ENCODE results near the gene TLE5. TPM values are rescaled to one million over a fixed set of nuclear protein-coding genes. Genes with fewer than 3 reads are reported as not detected.

The TLE5 gene
- total and polyA plus RNA-seq, 9 of the 15 experiments (the other 6 are each of a cell fraction or from before 2014, with no cell fraction given), result 2.0 to 347 (median 235) TPM

DNA sequence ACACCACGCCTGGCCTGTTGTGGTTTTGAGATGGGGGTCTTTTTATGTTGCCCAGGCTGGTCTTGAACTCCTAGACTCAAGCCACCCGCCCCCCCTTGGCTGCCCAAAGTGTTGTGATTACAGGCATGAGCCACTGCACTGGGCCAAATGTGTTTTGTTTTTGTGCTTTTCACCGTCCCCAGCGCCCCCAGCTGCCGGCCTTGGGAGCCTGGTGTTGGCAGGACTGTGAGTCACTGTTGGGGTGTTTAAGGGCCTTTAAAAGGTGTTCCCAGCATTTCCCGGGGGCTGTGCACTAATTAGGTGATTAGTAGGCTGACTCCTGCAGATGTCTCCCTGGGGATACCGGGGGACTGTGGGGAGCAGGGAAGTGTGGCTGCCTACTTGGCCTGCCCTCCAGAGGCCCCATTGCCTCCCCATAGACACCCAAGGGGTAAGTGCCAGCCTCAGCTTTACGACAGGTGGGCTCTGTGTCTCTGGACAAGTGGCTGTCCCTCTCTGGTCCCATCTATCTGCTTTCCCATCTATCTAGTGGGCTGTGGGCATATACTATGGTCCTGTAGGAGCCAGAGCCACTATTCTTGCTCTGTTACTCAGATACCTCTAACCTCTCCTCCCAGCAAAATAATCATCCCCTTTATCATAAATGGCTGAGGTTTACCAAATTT is 11.8 kb upstream of the TLE5 start:
- Histone ChIP-seq H3K4me3 (no peak overlapping the region), H3K79me2 (ENCODE audit: control insufficient read depth, insufficient read depth, low read length) (no peaks in the 10 kb centered on the region), H3K9ac (ENCODE audit: insufficient read depth in 1 of 2, low read depth in 2 of 2, low read length in 2 of 2) (peak overlapping the region in 1 of 2 experiments; percentile 3; a peak in 1 of 4 replicates), H3K9me1 (ENCODE audit: control insufficient read depth, insufficient read depth, low read length) (no peaks in the 10 kb centered on the region), H3K4me2 (ENCODE audit: insufficient read depth, low read length) (no peak overlapping the region), H3K27me3 (ENCODE audit: control insufficient read depth in 2 of 2, insufficient read depth in 2 of 2, low read length in 2 of 2) (no peaks in the 10 kb centered on the region), H3K9me3 (replicated peaks; ENCODE audit: control insufficient read depth, insufficient read depth, low read depth, low read length) (0 out of 2 replicates have a peak, but pooled peaks cover 2% of the 10 kb centered on the region), H3K36me3 (ENCODE audit: control insufficient read depth, insufficient read depth, low read length) (no peaks in the 10 kb centered on the region), H3K4me1 (replicated peaks in 1 of 2; ENCODE audit: control insufficient read depth in 2 of 2, insufficient read depth in 2 of 2, low read length in 2 of 2) (peaks cover 12 to 21% of the 10 kb centered on the region in 2 experiments; a peak in 4 of 5 replicates), H4K20me1 (replicated peaks; ENCODE audit: control insufficient read depth, insufficient read depth, low read length) (no peaks in the 10 kb centered on the region), H3K27ac (ENCODE audit: extremely low read depth, low read depth, low read length) (peak overlapping the region; percentile 12; the same call in 1 of the 3 replicates), H2AFZ (ENCODE audit: low read depth, low read length) (peak overlapping the region; percentile 58; the same call in 1 of the 2 replicates)
- peak in 2 of 4 experiments; percentile 28 to 70 for DNase-seq (ENCODE audit: extremely low read depth in 1 of 4, low spot score in 3 of 4)
- 46% methylated on average over 8 of the region's 8 CpGs for WGBS (ENCODE audit: insufficient coverage, low coverage, missing lambda C conversion rate)
- peak; percentile 54 for FAIRE-seq
- in situ Hi-C loops (cut with MboI), result no loop called here
- no TSS peak for BruUV-seq (replicated peaks)
- CTCF ChIA-PET (ENCODE audit: low intra/inter-chr PET ratio), result interaction anchor here (1.1 to 1.7 kb wide), 3 partner anchors 113 to 123 kb away, joined by 4 to 7 read pairs (median 6); no protein-coding TSS in a partner anchor
- POLR2A ChIA-PET, result interaction anchor here (0.6 kb wide), 2 partner anchors 27 to 179 kb away, joined by 3 read pairs; no protein-coding TSS in a partner anchor
- intact Hi-C loops (cut with micrococcal nuclease), result loop anchor here (5.0 kb wide), 1 partner anchor 37 kb away; no protein-coding TSS in a partner anchor
- peak; percentile 66 for ATAC-seq
- TF ChIP-seq JUND (IDR thresholded peaks at IDR 0.05; ENCODE audit: borderline replicate concordance, low read depth, low read length) (peak; percentile 34; the same call in 1 of the 2 replicates), JUND (tag; IDR thresholded peaks at IDR 0.05; ENCODE audit: borderline replicate concordance, low read depth, low read length) (no peak), SNIP1 (IDR thresholded peaks at IDR 0.05; ENCODE audit: low read depth) (no peak), FOXP1 (CRISPR knock-in tag; IDR thresholded peaks at IDR 0.05) (0 out of 2 replicates have a peak, but pooled peaks have one; percentile 27), RAD21 (CRISPR knock-in tag; conservative IDR thresholded peaks at IDR 0.05 in 1 of 2, IDR thresholded peaks at IDR 0.05 in 1 of 2) (peak; percentile 58 to 70), ATF7 (IDR thresholded peaks at IDR 0.05) (peak; percentile 27; the same call in 1 of the 2 replicates)
- TF ChIP-seq, protein P1, sequence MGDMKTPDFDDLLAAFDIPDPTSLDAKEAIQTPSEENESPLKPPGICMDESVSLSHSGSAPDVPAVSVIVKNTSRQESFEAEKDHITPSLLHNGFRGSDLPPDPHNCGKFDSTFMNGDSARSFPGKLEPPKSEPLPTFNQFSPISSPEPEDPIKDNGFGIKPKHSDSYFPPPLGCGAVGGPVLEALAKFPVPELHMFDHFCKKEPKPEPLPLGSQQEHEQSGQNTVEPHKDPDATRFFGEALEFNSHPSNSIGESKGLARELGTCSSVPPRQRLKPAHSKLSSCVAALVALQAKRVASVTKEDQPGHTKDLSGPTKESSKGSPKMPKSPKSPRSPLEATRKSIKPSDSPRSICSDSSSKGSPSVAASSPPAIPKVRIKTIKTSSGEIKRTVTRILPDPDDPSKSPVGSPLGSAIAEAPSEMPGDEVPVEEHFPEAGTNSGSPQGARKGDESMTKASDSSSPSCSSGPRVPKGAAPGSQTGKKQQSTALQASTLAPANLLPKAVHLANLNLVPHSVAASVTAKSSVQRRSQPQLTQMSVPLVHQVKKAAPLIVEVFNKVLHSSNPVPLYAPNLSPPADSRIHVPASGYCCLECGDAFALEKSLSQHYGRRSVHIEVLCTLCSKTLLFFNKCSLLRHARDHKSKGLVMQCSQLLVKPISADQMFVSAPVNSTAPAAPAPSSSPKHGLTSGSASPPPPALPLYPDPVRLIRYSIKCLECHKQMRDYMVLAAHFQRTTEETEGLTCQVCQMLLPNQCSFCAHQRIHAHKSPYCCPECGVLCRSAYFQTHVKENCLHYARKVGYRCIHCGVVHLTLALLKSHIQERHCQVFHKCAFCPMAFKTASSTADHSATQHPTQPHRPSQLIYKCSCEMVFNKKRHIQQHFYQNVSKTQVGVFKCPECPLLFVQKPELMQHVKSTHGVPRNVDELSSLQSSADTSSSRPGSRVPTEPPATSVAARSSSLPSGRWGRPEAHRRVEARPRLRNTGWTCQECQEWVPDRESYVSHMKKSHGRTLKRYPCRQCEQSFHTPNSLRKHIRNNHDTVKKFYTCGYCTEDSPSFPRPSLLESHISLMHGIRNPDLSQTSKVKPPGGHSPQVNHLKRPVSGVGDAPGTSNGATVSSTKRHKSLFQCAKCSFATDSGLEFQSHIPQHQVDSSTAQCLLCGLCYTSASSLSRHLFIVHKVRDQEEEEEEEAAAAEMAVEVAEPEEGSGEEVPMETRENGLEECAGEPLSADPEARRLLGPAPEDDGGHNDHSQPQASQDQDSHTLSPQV (IDR thresholded peaks at IDR 0.05), result peak; percentile 49; the same call in 1 of the 2 replicates
- TF ChIP-seq, protein P2, sequence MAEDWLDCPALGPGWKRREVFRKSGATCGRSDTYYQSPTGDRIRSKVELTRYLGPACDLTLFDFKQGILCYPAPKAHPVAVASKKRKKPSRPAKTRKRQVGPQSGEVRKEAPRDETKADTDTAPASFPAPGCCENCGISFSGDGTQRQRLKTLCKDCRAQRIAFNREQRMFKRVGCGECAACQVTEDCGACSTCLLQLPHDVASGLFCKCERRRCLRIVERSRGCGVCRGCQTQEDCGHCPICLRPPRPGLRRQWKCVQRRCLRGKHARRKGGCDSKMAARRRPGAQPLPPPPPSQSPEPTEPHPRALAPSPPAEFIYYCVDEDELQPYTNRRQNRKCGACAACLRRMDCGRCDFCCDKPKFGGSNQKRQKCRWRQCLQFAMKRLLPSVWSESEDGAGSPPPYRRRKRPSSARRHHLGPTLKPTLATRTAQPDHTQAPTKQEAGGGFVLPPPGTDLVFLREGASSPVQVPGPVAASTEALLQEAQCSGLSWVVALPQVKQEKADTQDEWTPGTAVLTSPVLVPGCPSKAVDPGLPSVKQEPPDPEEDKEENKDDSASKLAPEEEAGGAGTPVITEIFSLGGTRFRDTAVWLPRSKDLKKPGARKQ (CRISPR knock-in tag; IDR thresholded peaks at IDR 0.05), result no peak
- TF ChIP-seq, protein P3, sequence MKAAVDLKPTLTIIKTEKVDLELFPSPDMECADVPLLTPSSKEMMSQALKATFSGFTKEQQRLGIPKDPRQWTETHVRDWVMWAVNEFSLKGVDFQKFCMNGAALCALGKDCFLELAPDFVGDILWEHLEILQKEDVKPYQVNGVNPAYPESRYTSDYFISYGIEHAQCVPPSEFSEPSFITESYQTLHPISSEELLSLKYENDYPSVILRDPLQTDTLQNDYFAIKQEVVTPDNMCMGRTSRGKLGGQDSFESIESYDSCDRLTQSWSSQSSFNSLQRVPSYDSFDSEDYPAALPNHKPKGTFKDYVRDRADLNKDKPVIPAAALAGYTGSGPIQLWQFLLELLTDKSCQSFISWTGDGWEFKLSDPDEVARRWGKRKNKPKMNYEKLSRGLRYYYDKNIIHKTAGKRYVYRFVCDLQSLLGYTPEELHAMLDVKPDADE (conservative IDR thresholded peaks at IDR 0.05; ENCODE audit: control insufficient read depth, low read depth, low read length), result no peak
- TF ChIP-seq, protein P4, sequence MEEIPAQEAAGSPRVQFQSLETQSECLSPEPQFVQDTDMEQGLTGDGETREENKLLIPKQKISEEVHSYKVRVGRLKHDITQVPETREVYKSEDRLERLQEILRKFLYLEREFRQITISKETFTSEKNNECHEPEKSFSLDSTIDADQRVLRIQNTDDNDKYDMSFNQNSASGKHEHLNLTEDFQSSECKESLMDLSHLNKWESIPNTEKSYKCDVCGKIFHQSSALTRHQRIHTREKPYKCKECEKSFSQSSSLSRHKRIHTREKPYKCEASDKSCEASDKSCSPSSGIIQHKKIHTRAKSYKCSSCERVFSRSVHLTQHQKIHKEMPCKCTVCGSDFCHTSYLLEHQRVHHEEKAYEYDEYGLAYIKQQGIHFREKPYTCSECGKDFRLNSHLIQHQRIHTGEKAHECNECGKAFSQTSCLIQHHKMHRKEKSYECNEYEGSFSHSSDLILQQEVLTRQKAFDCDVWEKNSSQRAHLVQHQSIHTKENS (CRISPR knock-in tag; IDR thresholded peaks at IDR 0.05), result no peak

Measured in K562 (cell line).